A673 (cell line): Measurements from ENCODE around the gene OGFOD2.

ENCODE experiments used
- EZH2 ChIP-seq: fragments of 200-600 bp; sonication (generic); IDR thresholded peaks from 2 replicates; pipeline ENCODE4 v1.6.1; 2017; ENCODE audit warnings: borderline replicate concordance, low read depth, mild to moderate bottlenecking, mixed read lengths, antibody characterized with exemption, low read length; ENCODE audit not compliant: poor library complexity, severe bottlenecking
- TF ChIP-seq, protein P1 (sequence below): fragments of 300-800, 200-600 bp; sonication (generic); conservative IDR thresholded peaks from 2 replicates; pipeline ENCODE4 v1.5.1; 2017; ENCODE audit warnings: low read depth, mild to moderate bottlenecking, antibody characterized with exemption, low read length, moderate library complexity, mixed read lengths

DNA sequence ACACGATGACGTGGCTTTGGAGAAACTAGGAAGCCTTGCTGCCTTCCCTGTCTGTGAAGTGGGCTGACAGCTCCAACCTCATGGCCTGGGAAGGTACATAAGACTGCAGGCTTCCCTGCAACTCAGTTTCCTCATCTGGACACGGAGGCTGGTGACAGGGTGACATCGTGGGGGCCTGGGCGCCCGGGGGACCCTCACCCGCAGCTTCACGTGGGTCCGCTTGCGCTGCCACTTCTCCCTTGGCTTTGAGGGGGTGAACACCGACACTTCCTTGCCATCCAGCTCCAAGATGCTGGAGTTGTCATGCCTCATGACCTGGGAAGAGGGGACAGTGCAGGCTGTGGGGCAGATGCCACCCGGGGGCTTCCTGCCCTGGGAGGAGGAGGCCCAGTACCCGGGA is 13.0 kb downstream of the OGFOD2 start:
- TF ChIP-seq, protein P1, sequence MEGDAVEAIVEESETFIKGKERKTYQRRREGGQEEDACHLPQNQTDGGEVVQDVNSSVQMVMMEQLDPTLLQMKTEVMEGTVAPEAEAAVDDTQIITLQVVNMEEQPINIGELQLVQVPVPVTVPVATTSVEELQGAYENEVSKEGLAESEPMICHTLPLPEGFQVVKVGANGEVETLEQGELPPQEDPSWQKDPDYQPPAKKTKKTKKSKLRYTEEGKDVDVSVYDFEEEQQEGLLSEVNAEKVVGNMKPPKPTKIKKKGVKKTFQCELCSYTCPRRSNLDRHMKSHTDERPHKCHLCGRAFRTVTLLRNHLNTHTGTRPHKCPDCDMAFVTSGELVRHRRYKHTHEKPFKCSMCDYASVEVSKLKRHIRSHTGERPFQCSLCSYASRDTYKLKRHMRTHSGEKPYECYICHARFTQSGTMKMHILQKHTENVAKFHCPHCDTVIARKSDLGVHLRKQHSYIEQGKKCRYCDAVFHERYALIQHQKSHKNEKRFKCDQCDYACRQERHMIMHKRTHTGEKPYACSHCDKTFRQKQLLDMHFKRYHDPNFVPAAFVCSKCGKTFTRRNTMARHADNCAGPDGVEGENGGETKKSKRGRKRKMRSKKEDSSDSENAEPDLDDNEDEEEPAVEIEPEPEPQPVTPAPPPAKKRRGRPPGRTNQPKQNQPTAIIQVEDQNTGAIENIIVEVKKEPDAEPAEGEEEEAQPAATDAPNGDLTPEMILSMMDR: no peak
- no peak for TF ChIP-seq EZH2
